Right lung (tissue), 5 donors: ENCODE results near the gene COQ8B. TPM values are rescaled to one million over a fixed set of nuclear protein-coding genes. Genes with fewer than 3 reads are reported as not detected.
A peak's percentile ranks its signal among the peaks of the same experiment; 100 is the strongest.
"Not testable (repeated sequence)": the region's sequence is repeated elsewhere in the genome, so short reads cannot be mapped to it uniquely, and the experiment has no call there.

Source experiments
- DNase-seq, 2 donors: peaks; one replicate each; pipeline ENCODE4 v3.0.0-alpha.2; 2013
- polyA plus RNA-seq, 5 donors: library from polyadenylated mRNA; unstranded; fragments of 120-200 nt; gene quantifications; one replicate each; pipeline versions ENCODE4 v1.2.1 to v1.2.3, GENCODE V29; 2013; ENCODE audit warnings: inconsistent platforms in 1 of 5, low replicate concordance in 1 of 5; ENCODE audit not compliant: insufficient read length in 5 of 5, insufficient read depth in 1 of 5

The COQ8B gene
- polyA plus RNA-seq, 5 donors: 24.7 to 36.9 (median 32.4) TPM

- no peak for DNase-seq
These were observed 47.6 kb downstream of the COQ8B start for GRCh38 chr19:40668991-40669614.

DNA sequence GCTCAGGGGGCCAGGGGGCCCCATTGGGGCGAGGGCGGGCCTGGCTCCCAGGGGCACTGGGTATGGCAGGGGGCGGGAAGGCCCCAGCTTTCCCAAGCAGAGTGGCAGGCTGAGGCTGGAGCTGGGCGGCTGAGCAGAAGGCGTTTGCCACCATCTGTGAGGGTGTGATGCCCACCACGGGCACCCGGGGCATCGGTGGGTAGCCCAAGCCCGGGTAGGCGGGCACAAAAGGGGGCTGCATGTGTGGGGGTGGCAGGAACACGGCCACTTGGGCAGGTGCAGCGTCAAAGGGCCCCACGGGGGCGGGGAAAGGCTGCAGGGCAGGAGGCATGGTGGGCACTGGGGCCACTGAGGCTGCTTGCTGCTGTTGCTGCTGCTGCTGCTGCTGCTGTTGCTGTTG lies 49.1 kb downstream of the COQ8B start:
- no peak for DNase-seq

GRCh38 chr19:40666803-40667438 lies 49.8 kb downstream of the COQ8B start:
- no peak for DNase-seq

GRCh38 chr19:40663695-40664692 lies 52.7 kb downstream of the COQ8B start:
- DNase-seq: no peak

GRCh38 chr19:40662925-40663694 lies 53.6 kb downstream of the COQ8B start:
- DNase-seq: peak; percentile 86 to 87

GRCh38 chr19:40661616-40662015 lies 55.1 kb downstream of the COQ8B start:
- DNase-seq: no peak

GRCh38 chr19:40659566-40659965 lies 57.1 kb downstream of the COQ8B start:
- DNase-seq: no peak

- no peak for DNase-seq
These were observed 57.6 kb downstream of the COQ8B start for GRCh38 chr19:40659116-40659515.

DNA sequence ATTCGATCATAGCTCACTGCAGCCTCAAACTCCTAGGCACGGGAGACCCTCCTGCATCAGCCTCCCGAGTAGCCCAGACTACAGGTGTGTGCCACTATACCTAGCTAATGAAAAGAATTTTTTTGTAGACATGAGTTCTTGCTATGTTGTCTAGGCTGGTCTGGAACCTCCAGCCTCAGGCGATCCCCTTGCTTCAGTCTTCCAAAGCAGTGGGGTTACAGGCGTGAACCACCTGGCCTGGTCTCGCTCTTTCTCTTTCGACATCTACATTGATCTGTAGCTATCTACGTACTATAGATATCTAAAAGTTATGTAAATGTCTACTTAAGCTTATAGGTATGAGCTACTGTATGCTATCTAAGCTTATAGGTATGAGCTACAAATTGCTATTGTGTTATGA lies 58.7 kb downstream of the COQ8B start:
- no peak for DNase-seq

- DNase-seq: not testable (repeated sequence)
These were observed 61.0 kb downstream of the COQ8B start for GRCh38 chr19:40655684-40656083.

- not testable (repeated sequence) for DNase-seq
These were observed 64.4 kb downstream of the COQ8B start for GRCh38 chr19:40652303-40652702.

DNA sequence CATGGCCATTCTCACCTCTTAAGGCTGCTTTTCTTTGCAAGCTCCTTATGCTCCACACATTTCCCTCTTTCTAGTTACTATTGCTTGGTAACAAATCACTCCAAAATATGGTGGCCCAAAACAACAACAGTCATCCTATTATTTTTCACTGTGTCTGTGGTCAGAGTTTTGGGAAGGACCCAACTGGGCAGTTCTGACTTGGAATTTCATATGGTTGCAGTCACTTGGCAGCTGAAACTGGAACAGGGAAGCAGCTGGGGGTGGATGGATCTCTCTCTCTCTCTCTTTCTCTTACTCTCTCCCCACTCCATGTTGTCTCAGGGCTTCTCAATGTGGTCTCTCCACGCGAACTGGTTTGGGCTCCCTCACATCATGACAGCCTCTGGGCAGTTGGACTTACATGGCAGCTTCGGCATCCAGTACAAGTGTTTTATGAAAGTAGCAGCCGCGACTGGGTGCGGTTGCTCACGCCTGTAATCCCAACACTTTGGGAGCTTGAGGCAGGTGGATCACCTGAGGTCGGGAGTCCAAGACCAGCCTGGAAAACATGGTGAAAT lies 65.9 kb downstream of the COQ8B start:
- DNase-seq: peak in 1 of 2 donors; percentile 63

DNA sequence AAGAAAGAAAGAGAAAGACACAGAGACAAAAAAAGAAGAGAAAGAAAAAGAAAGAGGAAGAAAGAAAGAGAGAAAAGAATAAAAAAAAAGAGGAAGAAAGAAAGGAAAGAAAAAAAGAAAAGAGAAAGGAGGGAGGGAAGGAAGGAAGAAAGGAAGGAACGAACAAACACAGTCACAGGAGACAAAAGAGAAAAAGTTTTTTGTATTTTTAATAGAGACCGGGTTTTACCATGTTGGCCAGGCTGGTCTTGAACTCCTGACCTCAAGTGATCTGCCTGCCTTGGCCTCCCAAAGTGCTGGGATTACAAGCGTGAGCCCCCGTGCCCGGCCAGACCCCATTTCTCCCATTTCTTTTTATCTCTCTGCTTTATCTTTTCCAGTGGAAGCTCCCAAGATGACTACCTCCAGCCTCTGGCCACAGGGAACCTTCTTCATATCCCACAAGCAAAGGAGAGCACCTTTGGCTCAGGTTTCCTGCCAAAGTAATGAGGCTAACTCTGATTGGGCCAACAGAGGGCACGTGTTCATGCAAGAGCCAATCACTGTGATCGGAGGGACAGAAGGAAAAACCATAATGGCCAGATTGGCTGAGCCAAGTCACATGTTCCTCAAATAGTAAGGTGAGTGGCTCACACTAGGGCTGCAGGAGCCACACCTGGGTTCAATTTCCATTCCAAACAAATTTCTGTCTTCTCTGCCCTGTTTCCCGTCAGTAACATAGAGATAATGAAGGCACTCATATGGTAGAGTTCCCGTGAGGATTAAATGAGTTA lies 66.6 kb downstream of the COQ8B start:
- not testable (repeated sequence) for DNase-seq

DNA sequence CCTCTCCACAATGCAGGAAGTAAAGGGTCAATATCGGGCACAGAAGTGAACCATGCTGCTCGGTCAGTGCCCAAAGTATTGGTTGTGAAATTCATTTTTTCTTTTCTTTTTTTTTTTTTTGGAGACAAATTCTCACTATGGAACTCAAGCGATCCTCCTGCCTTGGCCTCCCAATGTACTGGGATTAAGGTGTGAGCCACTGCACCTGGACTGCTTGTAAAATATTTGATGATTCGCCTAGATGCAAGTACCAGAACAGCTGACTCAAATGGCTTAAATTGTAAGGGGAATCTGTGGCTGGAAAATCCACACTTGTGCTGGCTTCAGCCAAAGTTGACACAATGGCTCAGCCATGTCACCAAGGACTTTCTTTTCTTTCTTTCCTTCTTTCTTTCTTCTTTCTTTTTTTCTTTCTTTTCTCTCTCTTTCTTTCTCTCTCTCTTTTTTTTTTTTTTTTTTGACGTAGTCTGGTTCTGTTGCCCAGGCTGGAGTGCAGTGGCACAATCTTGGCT lies 69.9 kb downstream of the COQ8B start:
- no peak for DNase-seq

DNA sequence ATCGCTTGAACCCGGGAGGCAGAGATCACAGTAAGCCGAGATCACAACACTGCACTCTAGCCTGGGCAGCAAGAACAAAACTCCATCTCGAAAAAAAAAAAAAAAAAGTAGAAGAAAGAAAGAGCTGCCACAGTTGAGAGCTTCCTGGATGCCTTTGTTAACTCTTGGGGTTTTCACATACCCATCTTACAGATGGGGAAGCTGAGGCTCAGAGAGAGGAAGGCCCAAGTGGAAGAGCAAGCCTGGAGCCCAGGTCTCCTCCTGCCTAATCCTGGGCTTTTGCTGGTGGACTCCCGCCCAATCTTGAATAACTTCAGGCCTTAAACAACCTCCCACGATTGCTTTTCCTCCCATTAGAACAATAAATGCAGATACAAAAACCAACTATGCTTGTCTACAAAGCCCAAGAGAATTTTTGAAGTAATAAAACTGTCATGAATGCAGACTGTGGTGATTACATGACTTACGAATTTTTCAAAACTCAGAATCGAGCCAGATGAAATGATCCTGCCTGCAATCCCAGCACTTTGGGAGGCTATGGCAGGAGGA lies 73.9 kb downstream of the COQ8B start:
- DNase-seq: no peak

- DNase-seq: no peak
These were observed 74.5 kb downstream of the COQ8B start for GRCh38 chr19:40642051-40642706.
